ENCODE measurements around the gene CDK6. TPM values are rescaled to one million over a fixed set of nuclear protein-coding genes. Genes with fewer than 3 reads are reported as not detected.

The CDK6 gene
- 50.9 and 52.4 TPM in 2 replicates for total RNA-seq

GRCh38 chr7:92836489-92836999 lies at the start of gene CDK6:
Gene CDK6, minus strand, starts transcription at chr7:92836573. Its CDS starts 3,250 bp downstream, at chr7:92833323.

Other genes starting within 250 kb of the CDK6 start
- gene FAM133B, start 246.2 kb downstream of the CDK6 start, total RNA-seq, result 12.2 and 17.6 TPM in 2 replicates